Heart right ventricle (tissue), 16 donors: ENCODE measurements around the gene SLCO2A1. TPM values are rescaled to one million over a fixed set of nuclear protein-coding genes. Genes with fewer than 3 reads are reported as not detected.

Source experiments
- ATAC-seq, 8 donors: fragments of 200-7000 bp; cut with Tn5 transposase; one replicate each; pipeline ENCODE4 v1.9.1; 2020; ENCODE audit warnings: mild to moderate bottlenecking in 8 of 8, moderate library complexity in 8 of 8, moderate number of reproducible peaks in 1 of 8
- DNase-seq, 2 donors: peaks; one replicate each; pipeline ENCODE4 v3.0.0-alpha.2; 2020
- H3K27ac ChIP-seq, 10 donors: fragments of 200-600 bp; sonication (generic) in 2 of 10; one replicate each; pipeline versions ENCODE4 v1.5.0 to v1.8.0; 2020 to 2022; ENCODE audit warnings: mild to moderate bottlenecking in 3 of 10
- H3K27me3 ChIP-seq, 7 donors: fragments of 200-600 bp; one replicate each; pipeline ENCODE4 v1.8.0; 2021 to 2022; ENCODE audit warnings: mild to moderate bottlenecking in 2 of 7
- H3K36me3 ChIP-seq, 9 donors: fragments of 200-600 bp; sonication (generic) in 1 of 9; one replicate each; pipeline versions ENCODE4 v1.5.0 to v1.8.0; 2020 to 2022; ENCODE audit warnings: mild to moderate bottlenecking in 2 of 9
- H3K4me1 ChIP-seq, 9 donors: fragments of 200-600 bp; sonication (generic) in 1 of 9; one replicate each; pipeline versions ENCODE4 v1.5.0 to v1.8.0; 2020 to 2022; ENCODE audit warnings: mild to moderate bottlenecking in 4 of 9
- H3K4me3 ChIP-seq, 10 donors: fragments of 200-600 bp; sonication (generic) in 2 of 10; one replicate each; pipeline versions ENCODE4 v1.5.0 to v1.8.0; 2020 to 2022; ENCODE audit warnings: mild to moderate bottlenecking in 7 of 10, moderate library complexity in 2 of 10
- H3K9me3 ChIP-seq, 11 donors: fragments of 200-600 bp in 10 of 11; sonication (generic) in 2 of 11; one replicate each; pipeline versions ENCODE4 v1.5.0 to v1.8.0; 2013 to 2022; ENCODE audit warnings: mild to moderate bottlenecking in 2 of 11, control low read depth in 1 of 11, moderate library complexity in 1 of 11
- whole genome bisulfite sequencing, 2 donors: extraction: QIAGEN DNeasy Blood & Tissue Kit; methylation state at CpG; one replicate each; pipeline ENCODE4 v1.1.7; 2013; ENCODE audit warnings: inconsistent platforms in 1 of 2; 5-methylcytosine and 5-hydroxymethylcytosine counted together
- intact Hi-C, 10 donors: fragments of 100-400 bp; cut with DNase I; formaldehyde crosslinking; loops; one replicate each; pipeline versions ENCODE4 v1.11.1 to v1.14.2; 2022
- polyA plus RNA-seq, 2 donors: library from polyadenylated mRNA; stranded (reverse); fragments of 200-250 nt; gene quantifications; one replicate each; pipeline ENCODE4 v1.2.3, GENCODE V29; 2013
- total RNA-seq, 10 donors: library from RNA; stranded (reverse); fragmentation: NEBNext Ultra II Directional in 3 of 10; extraction: Animal tissue kit (Norgen Biotek cat#: 25700) in 3 of 10; gene quantifications; one replicate each; pipeline versions ENCODE4 v1.2.1 to v1.2.4, GENCODE V29; 2021 to 2023
- TF ChIP-seq, protein P1 (sequence below), 9 donors: fragments of 200-600 bp; sonication (generic) in 2 of 9; IDR thresholded peaks; one replicate each; pipeline versions ENCODE4 v1.5.0 to v1.8.0; 2021 to 2022; ENCODE audit warnings: antibody characterized with exemption in 9 of 9, mild to moderate bottlenecking in 5 of 9, moderate library complexity in 1 of 9
- donor health status: Arrhythmogenic right ventricular cardiomyopathy.
- donor health status: ischemic (EF 13 %, LVEDD 7.1; RV severe dilation, severe dysfunction).
- donor health status: healthy with polysubstance abuse.
- donor health status: DM: no; HTN: yes; CAD: no.
- donor health status: DM: no; HTN: no; CAD: no.
- donor health status: ischemic (EF 25% LVEDD 6.9; RV normal size, moderate dysfunction).
- donor health status: ischemic (EF 25% LVEDD 5.7; RV mildly dilated, moderate dysfunction).
- donor health status: healthy.
- donor health status: DM: yes; HTN: yes; CAD: no.
- donor health status: Ischemic cardiomyopathy.
- donor health status: ischemic (EF 35%, LVEDD 5.7; RV mildly dilated, moderate dysfunction).
- donor health status: nonischemic (EF 11% LVEDD 7.7; RV severe dilation, severe dysfunction).
- donor health status: DM: yes; HTN: yes; CAD: no.
- donor health status: PGD.
- donor health status: ischemic (EF 29% LVEDD 5.4; RV normal size, mild dysfunction).
- donor health status: nonischemic (EF 23%, LVEDD 6.1; RV moderate dilation, normal function).

SLCO2A1 gene
- total and polyA plus RNA-seq, 12 donors, result 3.6 to 30.4 (median 10.0) TPM

DNA sequence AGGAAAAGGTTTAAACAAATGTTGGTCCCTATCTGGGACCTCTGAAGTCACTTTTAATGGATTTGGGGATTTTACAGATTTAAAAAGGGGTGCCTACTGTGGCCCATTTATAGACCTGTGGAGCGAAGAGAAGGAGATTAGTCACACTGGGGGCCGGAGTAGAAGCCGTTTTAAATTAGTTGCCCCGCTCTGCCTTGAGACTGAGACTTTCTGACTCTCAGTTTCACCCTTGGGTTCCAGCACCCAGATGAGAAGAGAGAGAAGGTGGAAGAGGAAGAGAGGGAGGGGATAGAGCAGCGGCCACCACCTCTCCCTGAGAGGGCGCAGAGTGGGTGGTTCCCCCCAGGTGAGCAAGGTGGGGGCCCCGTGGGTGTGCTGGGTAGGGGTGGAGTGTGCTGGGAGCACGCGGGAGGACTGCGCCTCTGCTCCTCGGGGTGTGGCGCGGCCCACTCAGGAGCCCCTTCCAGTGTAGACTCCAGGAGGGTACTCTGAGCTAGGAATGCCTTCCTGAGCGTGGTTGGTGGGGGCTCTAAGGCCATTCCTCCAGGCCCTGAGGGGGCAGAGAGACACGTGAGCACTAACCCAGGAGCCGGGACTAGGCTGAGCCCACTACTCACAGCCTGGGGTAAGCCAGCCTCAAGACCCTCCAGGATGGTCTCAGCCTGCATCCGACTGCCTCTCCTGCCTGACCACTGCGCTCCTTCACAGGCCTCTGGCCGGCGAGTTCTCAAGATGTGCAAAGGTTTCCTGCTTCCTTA lies 101.4 kb downstream of the SLCO2A1 start:
- intact Hi-C loops, result loop anchor here in 7 of 10 donors (2.0 to 10.0 kb wide), 7 partner anchors 110 to 1194 kb away; partner anchors contain the start of gene TOPBP1 (in 4 of the 7)
- Histone ChIP-seq H3K27me3 (peaks cover 0 to 10% (median 0%) of the 10 kb centered on the region in 7 donors), H3K36me3 (no peaks in the 10 kb centered on the region), H3K9me3 (no peaks in the 10 kb centered on the region), H3K27ac (no peak overlapping the region), H3K4me1 (peaks cover 3 to 12% (median 9%) of the 10 kb centered on the region in 9 donors), H3K4me3 (peak overlapping the region in 5 of 10 donors; percentile 54 to 63 (median 60))
- WGBS, 2 donors, result 83 to 87% methylated on average over 20 of the region's 20 CpGs
- ATAC-seq (peak in 4 of 8 donors; percentile 9 to 35 (median 19)), DNase-seq (no peak)
- TF ChIP-seq, protein P1, sequence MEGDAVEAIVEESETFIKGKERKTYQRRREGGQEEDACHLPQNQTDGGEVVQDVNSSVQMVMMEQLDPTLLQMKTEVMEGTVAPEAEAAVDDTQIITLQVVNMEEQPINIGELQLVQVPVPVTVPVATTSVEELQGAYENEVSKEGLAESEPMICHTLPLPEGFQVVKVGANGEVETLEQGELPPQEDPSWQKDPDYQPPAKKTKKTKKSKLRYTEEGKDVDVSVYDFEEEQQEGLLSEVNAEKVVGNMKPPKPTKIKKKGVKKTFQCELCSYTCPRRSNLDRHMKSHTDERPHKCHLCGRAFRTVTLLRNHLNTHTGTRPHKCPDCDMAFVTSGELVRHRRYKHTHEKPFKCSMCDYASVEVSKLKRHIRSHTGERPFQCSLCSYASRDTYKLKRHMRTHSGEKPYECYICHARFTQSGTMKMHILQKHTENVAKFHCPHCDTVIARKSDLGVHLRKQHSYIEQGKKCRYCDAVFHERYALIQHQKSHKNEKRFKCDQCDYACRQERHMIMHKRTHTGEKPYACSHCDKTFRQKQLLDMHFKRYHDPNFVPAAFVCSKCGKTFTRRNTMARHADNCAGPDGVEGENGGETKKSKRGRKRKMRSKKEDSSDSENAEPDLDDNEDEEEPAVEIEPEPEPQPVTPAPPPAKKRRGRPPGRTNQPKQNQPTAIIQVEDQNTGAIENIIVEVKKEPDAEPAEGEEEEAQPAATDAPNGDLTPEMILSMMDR (IDR thresholded peaks at IDR 0.05), result no peak

DNA sequence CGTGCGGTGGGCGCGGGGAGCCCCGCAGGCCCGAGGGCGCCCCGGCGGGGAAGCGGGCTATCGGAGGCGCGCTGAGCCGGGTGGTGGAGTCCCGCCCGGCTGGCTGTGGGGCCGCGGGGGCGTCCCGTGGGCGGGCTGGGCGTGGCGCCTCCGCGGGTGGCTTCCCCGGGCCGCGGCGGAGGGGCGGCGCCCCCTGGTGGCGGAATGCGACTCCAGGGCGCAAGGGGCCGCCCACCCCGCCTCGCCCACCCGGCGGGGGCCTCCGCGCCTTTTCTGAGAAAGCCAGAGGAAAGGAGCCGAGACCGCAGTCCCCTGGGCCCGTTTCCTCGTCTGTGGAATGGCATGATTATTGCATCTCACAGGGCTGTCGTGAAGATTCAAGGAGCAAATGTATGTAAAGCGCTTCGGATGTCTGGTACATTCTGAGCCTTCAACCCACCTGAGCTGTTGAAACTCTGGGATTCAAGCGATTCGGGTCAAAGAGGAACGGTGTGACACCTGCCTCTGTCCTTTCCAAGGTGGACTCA lies 102.1 kb downstream of the SLCO2A1 start:
- peak; percentile 50 to 73 for DNase-seq
- Histone ChIP-seq H3K36me3 (no peaks in the 10 kb centered on the region), H3K9me3 (no peaks in the 10 kb centered on the region), H3K4me1 (peaks cover 3 to 12% (median 9%) of the 10 kb centered on the region in 9 donors), H3K27me3 (peaks cover 0 to 10% (median 0%) of the 10 kb centered on the region in 7 donors), H3K27ac (peak overlapping the region in 2 of 10 donors; percentile 12 to 30), H3K4me3 (peak overlapping the region; percentile 9 to 73 (median 59))
- intact Hi-C loops, result loop anchor here in 9 of 10 donors (1.0 to 10.0 kb wide), 8 partner anchors 108 to 1193 kb away; partner anchors contain the start of gene TOPBP1 (in 4 of the 9)
- 2 to 3% methylated on average over 40 to 49 of the region's 51 CpGs for WGBS, 2 donors
- peak; percentile 74 to 91 (median 78) for ATAC-seq
- TF ChIP-seq, protein P1 (IDR thresholded peaks at IDR 0.05), result peak; percentile 65 to 96 (median 79)

DNA sequence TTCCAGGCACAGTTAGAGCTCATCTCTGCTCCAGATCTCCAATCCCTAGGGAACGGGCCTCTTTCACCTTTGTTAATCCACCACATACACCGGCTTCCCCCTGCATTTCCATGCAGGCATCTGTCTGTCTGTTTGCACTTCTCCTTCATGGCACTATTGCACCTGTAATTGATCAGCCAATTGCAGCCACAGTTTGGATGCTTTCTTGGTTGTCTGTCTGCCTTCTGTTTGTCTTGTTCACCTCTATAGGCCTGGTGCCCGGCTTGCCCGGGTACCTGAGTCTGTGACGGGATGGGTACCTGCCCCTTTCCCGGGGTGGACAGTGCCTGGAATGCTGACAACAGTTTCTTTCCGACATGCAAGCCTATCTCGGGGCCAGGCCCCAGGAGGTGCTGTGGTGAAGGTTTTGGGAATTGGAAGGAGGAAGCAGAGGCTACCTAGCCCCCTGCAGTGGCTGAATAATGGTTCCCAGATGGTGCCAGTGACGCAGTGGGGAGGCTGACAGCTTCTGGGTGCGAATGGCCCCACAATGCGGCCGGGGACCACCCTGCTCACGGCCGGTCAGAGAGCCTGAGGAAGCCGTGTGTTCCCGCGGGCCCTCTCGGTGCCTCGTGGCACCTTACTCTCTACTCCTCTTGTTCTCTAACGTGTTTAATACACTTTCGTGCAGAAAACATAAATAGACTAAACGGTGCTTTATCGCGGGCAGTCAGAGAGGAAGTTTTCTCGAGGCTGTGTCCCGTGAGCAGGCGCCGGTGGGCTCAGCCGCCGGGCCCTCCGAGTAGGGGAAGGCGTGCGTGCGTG lies 102.8 kb downstream of the SLCO2A1 start:
- peak overlapping the region; percentile 9 to 73 (median 59) for H3K4me3 ChIP-seq
- H3K36me3 ChIP-seq, result no peaks in the 10 kb centered on the region
- peaks cover 0 to 10% (median 0%) of the 10 kb centered on the region in 7 donors for H3K27me3 ChIP-seq
- H3K27ac ChIP-seq, result peak overlapping the region in 2 of 10 donors; percentile 12 to 23
- DNase-seq (no peak), ATAC-seq (peak in 5 of 8 donors; percentile 10 to 37 (median 27))
- intact Hi-C loops, result loop anchor here in 9 of 10 donors (1.0 to 10.0 kb wide), 8 partner anchors 108 to 1192 kb away; partner anchors contain the start of gene TOPBP1 (in 4 of the 9)
- peaks cover 3 to 12% (median 9%) of the 10 kb centered on the region in 9 donors for H3K4me1 ChIP-seq
- 21 to 23% methylated on average over 34 of the region's 34 CpGs for WGBS, 2 donors
- TF ChIP-seq, protein P1 (IDR thresholded peaks at IDR 0.05), result no peak
- no peaks in the 10 kb centered on the region for H3K9me3 ChIP-seq
